Activated naive CD4-positive, alpha-beta T cell (primary cell): Measurements from ENCODE around the gene UCKL1.
"Not testable (repeated sequence)": the region's sequence is repeated elsewhere in the genome, so short reads cannot be mapped to it uniquely, and the experiment has no call there.

Source experiments
- DNase-seq, 4 experiments: peaks; one replicate each; lab custom pipeline; 2025; lab: John Stamatoyannopoulos, UW

Gene UCKL1

GRCh38 chr20:63919130-63919529 lies 37.1 kb downstream of the UCKL1 start:
- no peak for DNase-seq

- DNase-seq, result no peak
Measured at GRCh38 chr20:63917811-63918210, 38.4 kb downstream of the UCKL1 start.

- not testable (repeated sequence) for DNase-seq
Measured at GRCh38 chr20:63916371-63916939, 39.8 kb downstream of the UCKL1 start.

GRCh38 chr20:63915471-63915870 lies 40.7 kb downstream of the UCKL1 start:
- no peak for DNase-seq

GRCh38 chr20:63913768-63914167 lies 42.4 kb downstream of the UCKL1 start:
- DNase-seq, result no peak

GRCh38 chr20:63911176-63911575 lies 45.0 kb downstream of the UCKL1 start:
- DNase-seq, result no peak

- DNase-seq, result no peak
Measured at GRCh38 chr20:63908008-63908682, 48.1 kb downstream of the UCKL1 start.

GRCh38 chr20:63903796-63904561 lies 52.2 kb downstream of the UCKL1 start:
- no peak for DNase-seq

GRCh38 chr20:63900413-63900812 lies 55.8 kb downstream of the UCKL1 start:
- no peak for DNase-seq

- DNase-seq, result peak in 2 of 4 experiments; percentile 5 to 7
Measured at GRCh38 chr20:63898882-63899558, 57.2 kb downstream of the UCKL1 start.

- no peak for DNase-seq
Measured at GRCh38 chr20:63897978-63898561, 58.1 kb downstream of the UCKL1 start.

- DNase-seq, result no peak
Measured at GRCh38 chr20:63896264-63897105, 59.7 kb downstream of the UCKL1 start.

GRCh38 chr20:63895952-63896263 lies 60.3 kb downstream of the UCKL1 start:
- DNase-seq, result no peak

- DNase-seq, result no peak
Measured at GRCh38 chr20:63895202-63895951, 60.8 kb downstream of the UCKL1 start.

GRCh38 chr20:63894358-63895201 lies 61.6 kb downstream of the UCKL1 start, which contains the start of gene DNAJC5:
DNAJC5 (plus strand) TSS chr20:63895126; CDS start chr20:63928346, 33,220 bp downstream.
- DNase-seq, result peak; percentile 82 to 96 (median 88)

- DNase-seq, result no peak
Measured at GRCh38 chr20:63893999-63894357, 62.2 kb downstream of the UCKL1 start.

GRCh38 chr20:63892402-63892801 lies 63.8 kb downstream of the UCKL1 start:
- no peak for DNase-seq

- DNase-seq, result no peak
Measured at GRCh38 chr20:63891061-63892002, 64.9 kb downstream of the UCKL1 start.

- no peak for DNase-seq
Measured at GRCh38 chr20:63890616-63891015, 65.6 kb downstream of the UCKL1 start.
